NCI-H2171 treated with DMSO at 0.1 percent for 48 hours (cell line): ENCODE data around the gene IGLON5.

Experiments used
- DNase-seq: peaks from one replicate; lab custom pipeline; 2025; lab: John Stamatoyannopoulos, UW

IGLON5 gene

GRCh38 chr19:51311351-51312257 is at the start of gene IGLON5:
Gene IGLON5, plus strand, starts transcription at chr19:51311644. Its CDS starts 204 bp downstream, at chr19:51311848.
- DNase-seq = no peak

- DNase-seq = no peak
Observed at GRCh38 chr19:51263808-51264207, 47.6 kb upstream of the IGLON5 start.

GRCh38 chr19:51271067-51271466 is 40.4 kb upstream of the IGLON5 start:
- DNase-seq = no peak

- no peak for DNase-seq
Observed at GRCh38 chr19:51272183-51272810, 39.1 kb upstream of the IGLON5 start.

GRCh38 chr19:51274049-51274770 is 37.2 kb upstream of the IGLON5 start:
- DNase-seq = no peak

GRCh38 chr19:51277112-51277511 is 34.3 kb upstream of the IGLON5 start:
- no peak for DNase-seq

- no peak for DNase-seq
Observed at GRCh38 chr19:51282335-51282734, 29.1 kb upstream of the IGLON5 start.

- DNase-seq = no peak
Observed at GRCh38 chr19:51285682-51286081, 25.8 kb upstream of the IGLON5 start.

GRCh38 chr19:51289635-51290034 is 21.8 kb upstream of the IGLON5 start:
- no peak for DNase-seq

- DNase-seq = no peak
Observed at GRCh38 chr19:51292971-51293370, 18.5 kb upstream of the IGLON5 start.

- no peak for DNase-seq
Observed at GRCh38 chr19:51293571-51294210, 17.8 kb upstream of the IGLON5 start.

- no peak for DNase-seq
Observed at GRCh38 chr19:51294211-51294976, 17.1 kb upstream of the IGLON5 start.

GRCh38 chr19:51294977-51295375 is 16.5 kb upstream of the IGLON5 start:
- no peak for DNase-seq

- DNase-seq = no peak
Observed at GRCh38 chr19:51295382-51296126, 15.9 kb upstream of the IGLON5 start.

- no peak for DNase-seq
Observed at GRCh38 chr19:51296336-51297093, 14.9 kb upstream of the IGLON5 start.

- no peak for DNase-seq
Observed at GRCh38 chr19:51297406-51297805, 14.0 kb upstream of the IGLON5 start.

GRCh38 chr19:51301266-51301665 is 10.2 kb upstream of the IGLON5 start:
- no peak for DNase-seq

GRCh38 chr19:51305479-51305878 is 6.0 kb upstream of the IGLON5 start:
- DNase-seq = no peak

- no peak for DNase-seq
Observed at GRCh38 chr19:51316688-51317087, 5.2 kb downstream of the IGLON5 start.

- no peak for DNase-seq
Observed at GRCh38 chr19:51317376-51317775, 5.9 kb downstream of the IGLON5 start.
